HFFc6 (cell line): ENCODE results near the gene SLC37A4. TPM values are rescaled to one million over a fixed set of nuclear protein-coding genes. Genes with fewer than 3 reads are reported as not detected.

ENCODE experiments used
- DNase-seq: peaks from one replicate; pipeline ENCODE4 v3.0.0-alpha.2; 2018
- H3K27ac Mint-ChIP-seq: 2 replicates; pipeline ENCODE4 v1.8.0; 2020; ENCODE audit warnings: mild to moderate bottlenecking, mixed read lengths
- H3K27me3 Mint-ChIP-seq: 2 replicates; pipeline ENCODE4 v1.8.0; 2021; ENCODE audit warnings: mild to moderate bottlenecking, moderate library complexity, mixed read lengths; ENCODE audit not compliant: insufficient read depth
- H3K36me3 Mint-ChIP-seq: 2 replicates; pipeline ENCODE4 v1.8.0; 2021; ENCODE audit warnings: low read depth, mixed read lengths
- H3K4me1 Mint-ChIP-seq: 2 replicates; pipeline ENCODE4 v1.8.0; 2020; ENCODE audit warnings: low read depth, mixed read lengths
- H3K4me3 Mint-ChIP-seq: 2 replicates; pipeline ENCODE4 v1.8.0; 2020; ENCODE audit warnings: mild to moderate bottlenecking, moderate library complexity, mixed read lengths
- H3K9me3 Mint-ChIP-seq: 2 replicates; pipeline ENCODE4 v1.8.0; 2020; ENCODE audit warnings: mild to moderate bottlenecking, mixed read lengths
- CTCF ChIP-seq: fragments of 200-600 bp; sonication (generic); IDR thresholded peaks from 2 replicates; pipeline ENCODE4 v1.5.0; 2021; ENCODE audit warnings: antibody characterized with exemption, mild to moderate bottlenecking
- total RNA-seq, 6 experiments: library from RNA; stranded (reverse); fragmentation: NEBNext Ultra II Directional; extraction: Animal tissue kit (Norgen Biotek cat#: 25700); gene quantifications; 2 replicates in 1 of 6; 3 replicates in 5 of 6; pipeline ENCODE4 v1.2.3, GENCODE V29; 2021

The SLC37A4 gene
- total RNA-seq, 6 experiments from 2014 or later = 7.1 to 12.0 (median 10.3) TPM

GRCh38 chr11:119015054-119015611 is 15.5 kb downstream of the SLC37A4 start:
- no peak for DNase-seq
- H3K4me3 Mint-ChIP-seq = peak overlapping the region; percentile 4; the same call in 1 of the 2 replicates

DNA sequence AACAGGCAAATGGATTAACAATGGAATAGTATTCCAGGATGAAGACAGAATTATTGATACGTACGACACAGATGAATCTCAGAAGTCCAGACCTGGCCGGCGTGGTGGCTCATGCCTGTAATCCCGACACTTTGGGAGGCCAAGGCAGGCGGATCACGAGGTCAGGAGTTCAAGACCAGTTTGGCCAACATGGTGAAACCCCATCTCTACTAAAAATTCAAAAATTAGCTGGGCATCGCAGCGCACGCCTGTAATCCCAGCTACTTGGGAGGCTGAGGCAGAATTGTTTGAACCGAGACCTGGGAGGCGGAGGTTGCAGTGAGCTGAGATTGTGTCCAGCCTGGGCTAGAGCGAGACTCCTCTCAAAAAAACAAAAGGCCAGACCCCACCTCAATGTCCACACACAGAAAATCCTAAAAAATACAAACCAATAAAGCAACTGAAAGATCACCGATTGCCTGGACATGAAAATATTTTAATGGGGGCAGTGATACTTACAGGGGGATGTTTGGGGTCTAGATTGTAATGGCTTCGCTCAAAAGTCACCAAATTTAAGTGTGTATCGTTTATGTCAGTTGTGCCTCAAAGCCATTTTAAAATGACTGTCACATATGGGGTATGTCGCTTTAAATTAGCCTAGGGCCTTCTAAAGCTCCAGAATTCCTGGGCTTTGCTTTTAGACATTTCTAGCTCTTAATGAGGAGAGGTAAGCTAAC is 16.3 kb downstream of the SLC37A4 start:
- peaks cover 20% of the 10 kb centered on the region for H3K4me1 Mint-ChIP-seq
- peaks cover 49% of the 10 kb centered on the region for H3K36me3 Mint-ChIP-seq
- H3K4me3 Mint-ChIP-seq = no peak overlapping the region
- no peaks in the 10 kb centered on the region for H3K9me3 Mint-ChIP-seq
- no peak for TF ChIP-seq CTCF
- DNase-seq = no peak
- H3K27me3 Mint-ChIP-seq = peaks cover 3% of the 10 kb centered on the region
- peak overlapping the region; percentile 43 for H3K27ac Mint-ChIP-seq

More at GRCh38 chr11:119015054-119015611, 15.5 kb downstream of the SLC37A4 start:
- Mint-ChIP-seq H3K36me3 (peaks cover 54% of the 10 kb centered on the region), H3K9me3 (no peaks in the 10 kb centered on the region), H3K27ac (peak overlapping the region; percentile 94), H3K27me3 (peaks cover 3% of the 10 kb centered on the region), H3K4me1 (peaks cover 27% of the 10 kb centered on the region)
- TF ChIP-seq CTCF = peak; percentile 29; the same call in 1 of the 2 replicates

GRCh38 chr11:119012629-119013170 is 18.0 kb downstream of the SLC37A4 start:
- TF ChIP-seq CTCF = no peak
- no peak overlapping the region for H3K4me3 Mint-ChIP-seq
- peak overlapping the region; percentile 12 for H3K27ac Mint-ChIP-seq
- H3K27me3 Mint-ChIP-seq = peaks cover 2% of the 10 kb centered on the region
- peaks cover 20% of the 10 kb centered on the region for H3K4me1 Mint-ChIP-seq
- no peak for DNase-seq
- H3K9me3 Mint-ChIP-seq = no peaks in the 10 kb centered on the region
- peaks cover 50% of the 10 kb centered on the region for H3K36me3 Mint-ChIP-seq

- Mint-ChIP-seq H3K27me3 (peaks cover 2% of the 10 kb centered on the region), H3K4me3 (no peak overlapping the region), H3K4me1 (peaks cover 16% of the 10 kb centered on the region), H3K27ac (0 out of 2 replicates have a peak overlapping the region, but pooled peaks have one; percentile 29), H3K9me3 (no peaks in the 10 kb centered on the region), H3K36me3 (peaks cover 46% of the 10 kb centered on the region)
- TF ChIP-seq CTCF = no peak
- DNase-seq = no peak
Observed at GRCh38 chr11:119011476-119012053, 19.1 kb downstream of the SLC37A4 start.

DNA sequence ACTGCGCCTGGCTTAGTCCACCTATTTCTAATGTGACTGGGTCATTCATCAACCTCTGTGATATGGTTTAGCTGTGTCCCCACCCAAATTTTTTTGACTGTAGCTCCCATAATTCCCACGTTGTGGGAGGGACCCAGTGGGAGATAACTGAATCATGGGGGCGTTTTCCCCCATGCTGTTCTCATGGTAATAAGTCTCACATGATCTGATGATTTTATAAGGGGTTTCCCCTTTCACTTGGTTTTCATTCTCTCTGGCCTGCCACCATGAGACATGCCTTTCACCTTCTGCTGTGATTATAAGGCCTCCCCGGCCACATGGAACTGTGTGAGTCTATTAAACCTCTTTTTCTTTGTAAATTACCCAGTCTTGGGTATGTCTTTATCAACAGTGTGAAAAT is 24.0 kb downstream of the SLC37A4 start:
- TF ChIP-seq CTCF = no peak
- H3K4me3 Mint-ChIP-seq = no peak overlapping the region
- no peaks in the 10 kb centered on the region for H3K9me3 Mint-ChIP-seq
- no peaks in the 10 kb centered on the region for H3K4me1 Mint-ChIP-seq
- H3K27ac Mint-ChIP-seq = no peak overlapping the region
- peaks cover 25% of the 10 kb centered on the region for H3K36me3 Mint-ChIP-seq
- H3K27me3 Mint-ChIP-seq = no peaks in the 10 kb centered on the region; the same call in 1 of the 2 replicates
- no peak for DNase-seq
